ENCODE measurements around the gene NFKBIA. TPM values are rescaled to one million over a fixed set of nuclear protein-coding genes. Genes with fewer than 3 reads are reported as not detected.

Gene NFKBIA
- total RNA-seq, 5 donors from 2014 or later (not counting 1 experiment from before 2014, with no cell fraction given), result 129 to 1,245 (median 169) TPM

GRCh38 chr14:35387219-35387618 lies 17.3 kb downstream of the NFKBIA start:
- no peaks in the 10 kb centered on the region for H3K36me3 ChIP-seq (ENCODE audit: control insufficient read depth in 2 of 2, extremely low read depth in 1 of 2, insufficient read depth in 1 of 2, low read length in 1 of 2)
- H3K4me1 ChIP-seq (ENCODE audit: control insufficient read depth in 1 of 2, extremely low read depth in 1 of 2, insufficient read depth in 2 of 2, low read length in 2 of 2), result peaks cover 0 to 15% of the 10 kb centered on the region in 2 experiments
- Mint-ChIP-seq H3K27me3 (no peaks in the 10 kb centered on the region), H3K27ac (no peak overlapping the region), H3K9me3 (no peaks in the 10 kb centered on the region), H3K36me3 (no peaks in the 10 kb centered on the region), H3K4me3 (no peak overlapping the region), H3K4me1 (no peaks in the 10 kb centered on the region)
- ChIA-PET POLR2A (interaction anchor here in 1 of 2 donors (0.5 kb wide), 1 partner anchor 327 kb away, joined by 5 read pairs; no protein-coding TSS in a partner anchor), CTCF (interaction anchor here in 1 of 2 donors (0.9 kb wide), 1 partner anchor 158 kb away, joined by 3 read pairs; no protein-coding TSS in a partner anchor)
- 100% methylated on average over 5 of the region's 7 CpGs for WGBS (ENCODE audit: insufficient coverage)
- H3K9me3 ChIP-seq, result no peaks in the 10 kb centered on the region
- DNase-seq (no peak), ATAC-seq (replicated peaks in 1 of 4) (no peak)
- H3K27ac ChIP-seq (ENCODE audit: low read length), result no peak overlapping the region
- H3K27me3 ChIP-seq (replicated peaks in 1 of 2; ENCODE audit: control insufficient read depth in 2 of 2, extremely low read depth in 1 of 2, insufficient read depth in 2 of 2, low read length in 1 of 2), result no peaks in the 10 kb centered on the region
- H3K4me3 ChIP-seq (ENCODE audit: control insufficient read depth in 1 of 2, extremely low read depth in 1 of 2, low read length in 1 of 2), result no peak overlapping the region

GRCh38 chr14:35386673-35387125 lies 17.9 kb downstream of the NFKBIA start:
- Histone ChIP-seq H3K27ac (ENCODE audit: low read length) (no peak overlapping the region), H3K4me3 (ENCODE audit: control insufficient read depth in 1 of 2, extremely low read depth in 1 of 2, low read length in 1 of 2) (no peak overlapping the region), H3K4me1 (ENCODE audit: control insufficient read depth in 1 of 2, extremely low read depth in 1 of 2, insufficient read depth in 2 of 2, low read length in 2 of 2) (peaks cover 0 to 13% of the 10 kb centered on the region in 2 experiments), H3K27me3 (replicated peaks in 1 of 2; ENCODE audit: control insufficient read depth in 2 of 2, extremely low read depth in 1 of 2, insufficient read depth in 2 of 2, low read length in 1 of 2) (no peaks in the 10 kb centered on the region), H3K36me3 (ENCODE audit: control insufficient read depth in 2 of 2, extremely low read depth in 1 of 2, insufficient read depth in 1 of 2, low read length in 1 of 2) (no peaks in the 10 kb centered on the region), H3K9me3 (no peaks in the 10 kb centered on the region)
- DNase-seq (no peak), ATAC-seq (replicated peaks in 1 of 4) (no peak)
- Mint-ChIP-seq H3K4me3 (no peak overlapping the region), H3K36me3 (no peaks in the 10 kb centered on the region), H3K4me1 (no peaks in the 10 kb centered on the region), H3K9me3 (no peaks in the 10 kb centered on the region), H3K27me3 (no peaks in the 10 kb centered on the region), H3K27ac (no peak overlapping the region)
- 94% methylated on average over 11 of the region's 12 CpGs for WGBS (ENCODE audit: insufficient coverage)
- ChIA-PET CTCF (no interaction called here), POLR2A (interaction anchor here in 1 of 2 donors (0.7 kb wide), 1 partner anchor 15 kb away, joined by 3 read pairs; no protein-coding TSS in a partner anchor)

GRCh38 chr14:35385042-35385839 lies 19.3 kb downstream of the NFKBIA start:
- Mint-ChIP-seq H3K9me3 (no peaks in the 10 kb centered on the region), H3K4me3 (no peak overlapping the region), H3K36me3 (no peaks in the 10 kb centered on the region), H3K27ac (no peak overlapping the region), H3K4me1 (no peaks in the 10 kb centered on the region), H3K27me3 (no peaks in the 10 kb centered on the region)
- ChIA-PET POLR2A (no interaction called here), CTCF (interaction anchor here (0.6 to 1.0 kb wide), 2 partner anchors 24 to 90 kb away, joined by 3 read pairs; no protein-coding TSS in a partner anchor)
- Histone ChIP-seq H3K4me3 (ENCODE audit: control insufficient read depth in 1 of 2, extremely low read depth in 1 of 2, low read length in 1 of 2) (no peak overlapping the region), H3K27me3 (replicated peaks in 1 of 2; ENCODE audit: control insufficient read depth in 2 of 2, extremely low read depth in 1 of 2, insufficient read depth in 2 of 2, low read length in 1 of 2) (no peaks in the 10 kb centered on the region), H3K4me1 (ENCODE audit: control insufficient read depth in 1 of 2, extremely low read depth in 1 of 2, insufficient read depth in 2 of 2, low read length in 2 of 2) (no peaks in the 10 kb centered on the region), H3K36me3 (ENCODE audit: control insufficient read depth in 2 of 2, extremely low read depth in 1 of 2, insufficient read depth in 1 of 2, low read length in 1 of 2) (no peaks in the 10 kb centered on the region), H3K9me3 (no peaks in the 10 kb centered on the region), H3K27ac (ENCODE audit: low read length) (no peak overlapping the region)
- DNase-seq, result no peak
- WGBS (ENCODE audit: insufficient coverage), result 90% methylated on average over 11 of the region's 15 CpGs
- ATAC-seq (replicated peaks in 1 of 4), result no peak

GRCh38 chr14:35384455-35385041 lies 20.0 kb downstream of the NFKBIA start:
- no peak for DNase-seq
- Mint-ChIP-seq H3K4me3 (no peak overlapping the region), H3K9me3 (no peaks in the 10 kb centered on the region), H3K27ac (no peak overlapping the region), H3K4me1 (no peaks in the 10 kb centered on the region), H3K36me3 (no peaks in the 10 kb centered on the region), H3K27me3 (no peaks in the 10 kb centered on the region)
- ChIA-PET POLR2A (no interaction called here), CTCF (interaction anchor here in 1 of 2 donors (1.0 kb wide), 1 partner anchor 24 kb away, joined by 3 read pairs; no protein-coding TSS in a partner anchor)
- no peaks in the 10 kb centered on the region for H3K4me1 ChIP-seq (ENCODE audit: control insufficient read depth in 1 of 2, extremely low read depth in 1 of 2, insufficient read depth in 2 of 2, low read length in 2 of 2)
- H3K27ac ChIP-seq (ENCODE audit: low read length), result no peak overlapping the region
- H3K4me3 ChIP-seq (ENCODE audit: control insufficient read depth in 1 of 2, extremely low read depth in 1 of 2, low read length in 1 of 2), result no peak overlapping the region
- H3K27me3 ChIP-seq (replicated peaks in 1 of 2; ENCODE audit: control insufficient read depth in 2 of 2, extremely low read depth in 1 of 2, insufficient read depth in 2 of 2, low read length in 1 of 2), result no peaks in the 10 kb centered on the region
- H3K9me3 ChIP-seq, result no peaks in the 10 kb centered on the region
- no peaks in the 10 kb centered on the region for H3K36me3 ChIP-seq (ENCODE audit: control insufficient read depth in 2 of 2, extremely low read depth in 1 of 2, insufficient read depth in 1 of 2, low read length in 1 of 2)
- no peak for ATAC-seq (replicated peaks in 1 of 4)
- WGBS (ENCODE audit: insufficient coverage), result 91% methylated on average over 10 of the region's 11 CpGs

- ChIA-PET POLR2A (no interaction called here), CTCF (interaction anchor here in 1 of 2 donors (0.6 kb wide), 1 partner anchor 68 kb away, joined by 3 read pairs; no protein-coding TSS in a partner anchor)
- Mint-ChIP-seq H3K4me3 (no peak overlapping the region), H3K27me3 (no peaks in the 10 kb centered on the region), H3K36me3 (no peaks in the 10 kb centered on the region), H3K27ac (no peak overlapping the region), H3K4me1 (no peaks in the 10 kb centered on the region), H3K9me3 (no peaks in the 10 kb centered on the region)
- no peak for ATAC-seq (replicated peaks in 1 of 4)
- Histone ChIP-seq H3K4me1 (ENCODE audit: control insufficient read depth in 1 of 2, extremely low read depth in 1 of 2, insufficient read depth in 2 of 2, low read length in 2 of 2) (no peaks in the 10 kb centered on the region), H3K27ac (ENCODE audit: low read length) (no peak overlapping the region), H3K9me3 (no peaks in the 10 kb centered on the region), H3K27me3 (replicated peaks in 1 of 2; ENCODE audit: control insufficient read depth in 2 of 2, extremely low read depth in 1 of 2, insufficient read depth in 2 of 2, low read length in 1 of 2) (no peaks in the 10 kb centered on the region), H3K36me3 (ENCODE audit: control insufficient read depth in 2 of 2, extremely low read depth in 1 of 2, insufficient read depth in 1 of 2, low read length in 1 of 2) (no peaks in the 10 kb centered on the region), H3K4me3 (ENCODE audit: control insufficient read depth in 1 of 2, extremely low read depth in 1 of 2, low read length in 1 of 2) (no peak overlapping the region)
- 93% methylated on average over 7 of the region's 10 CpGs for WGBS (ENCODE audit: insufficient coverage)
- DNase-seq, result no peak
These were observed 20.7 kb downstream of the NFKBIA start for GRCh38 chr14:35383569-35384454.

- DNase-seq, result no peak
- no peak overlapping the region for H3K4me3 Mint-ChIP-seq
- no peaks in the 10 kb centered on the region for H3K4me1 Mint-ChIP-seq
- H3K27ac Mint-ChIP-seq, result no peak overlapping the region
- POLR2A ChIA-PET, result no interaction called here
- Histone ChIP-seq H3K4me1 (ENCODE audit: control insufficient read depth in 1 of 2, extremely low read depth in 1 of 2, insufficient read depth in 2 of 2, low read length in 2 of 2) (no peaks in the 10 kb centered on the region), H3K27ac (ENCODE audit: low read length) (no peak overlapping the region), H3K9me3 (no peaks in the 10 kb centered on the region), H3K27me3 (replicated peaks in 1 of 2; ENCODE audit: control insufficient read depth in 2 of 2, extremely low read depth in 1 of 2, insufficient read depth in 2 of 2, low read length in 1 of 2) (peaks cover 0 to 2% of the 10 kb centered on the region in 2 experiments), H3K36me3 (ENCODE audit: control insufficient read depth in 2 of 2, extremely low read depth in 1 of 2, insufficient read depth in 1 of 2, low read length in 1 of 2) (no peaks in the 10 kb centered on the region), H3K4me3 (ENCODE audit: control insufficient read depth in 1 of 2, extremely low read depth in 1 of 2, low read length in 1 of 2) (no peak overlapping the region)
- 91% methylated on average over 5 of the region's 7 CpGs for WGBS (ENCODE audit: insufficient coverage)
- no peaks in the 10 kb centered on the region for H3K36me3 Mint-ChIP-seq
- no peak for ATAC-seq (replicated peaks in 1 of 4)
- H3K9me3 Mint-ChIP-seq, result no peaks in the 10 kb centered on the region
- no peaks in the 10 kb centered on the region for H3K27me3 Mint-ChIP-seq
- CTCF ChIA-PET, result interaction anchor here in 1 of 2 donors (0.5 to 1.0 kb wide), 2 partner anchors 127 to 172 kb away, joined by 3 read pairs; no protein-coding TSS in a partner anchor
These were observed 23.8 kb downstream of the NFKBIA start for GRCh38 chr14:35380794-35381193.

Measured in T-cell (primary cell).